Measurements from ENCODE around the gene DNAJC21. TPM values are rescaled to one million over a fixed set of nuclear protein-coding genes. Genes with fewer than 3 reads are reported as not detected.
"Not testable (repeated sequence)": the region's sequence is repeated elsewhere in the genome, so short reads cannot be mapped to it uniquely, and the experiment has no call there.

The DNAJC21 gene
- total RNA-seq, 1 donor from 2014 or later, result 46.2 TPM

GRCh38 chr5:34919077-34919476, 10.3 kb upstream of the DNAJC21 start:
- H3K27me3 Mint-ChIP-seq (ENCODE audit: low read depth), result no peaks in the 10 kb centered on the region
- TF ChIP-seq, protein P1, sequence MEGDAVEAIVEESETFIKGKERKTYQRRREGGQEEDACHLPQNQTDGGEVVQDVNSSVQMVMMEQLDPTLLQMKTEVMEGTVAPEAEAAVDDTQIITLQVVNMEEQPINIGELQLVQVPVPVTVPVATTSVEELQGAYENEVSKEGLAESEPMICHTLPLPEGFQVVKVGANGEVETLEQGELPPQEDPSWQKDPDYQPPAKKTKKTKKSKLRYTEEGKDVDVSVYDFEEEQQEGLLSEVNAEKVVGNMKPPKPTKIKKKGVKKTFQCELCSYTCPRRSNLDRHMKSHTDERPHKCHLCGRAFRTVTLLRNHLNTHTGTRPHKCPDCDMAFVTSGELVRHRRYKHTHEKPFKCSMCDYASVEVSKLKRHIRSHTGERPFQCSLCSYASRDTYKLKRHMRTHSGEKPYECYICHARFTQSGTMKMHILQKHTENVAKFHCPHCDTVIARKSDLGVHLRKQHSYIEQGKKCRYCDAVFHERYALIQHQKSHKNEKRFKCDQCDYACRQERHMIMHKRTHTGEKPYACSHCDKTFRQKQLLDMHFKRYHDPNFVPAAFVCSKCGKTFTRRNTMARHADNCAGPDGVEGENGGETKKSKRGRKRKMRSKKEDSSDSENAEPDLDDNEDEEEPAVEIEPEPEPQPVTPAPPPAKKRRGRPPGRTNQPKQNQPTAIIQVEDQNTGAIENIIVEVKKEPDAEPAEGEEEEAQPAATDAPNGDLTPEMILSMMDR (conservative IDR thresholded peaks at IDR 0.05), result peak; percentile 39
- no peak overlapping the region for H3K27ac Mint-ChIP-seq (ENCODE audit: unreplicated experiment)
- no peak overlapping the region for H3K4me3 Mint-ChIP-seq
- DNase-seq (ENCODE audit: low read depth, low spot score), result no peak
- no peaks in the 10 kb centered on the region for H3K9me3 Mint-ChIP-seq
- H3K4me1 Mint-ChIP-seq, result peaks cover 23% of the 10 kb centered on the region
- peaks cover 9% of the 10 kb centered on the region for H3K36me3 Mint-ChIP-seq (ENCODE audit: low read depth)

DNA sequence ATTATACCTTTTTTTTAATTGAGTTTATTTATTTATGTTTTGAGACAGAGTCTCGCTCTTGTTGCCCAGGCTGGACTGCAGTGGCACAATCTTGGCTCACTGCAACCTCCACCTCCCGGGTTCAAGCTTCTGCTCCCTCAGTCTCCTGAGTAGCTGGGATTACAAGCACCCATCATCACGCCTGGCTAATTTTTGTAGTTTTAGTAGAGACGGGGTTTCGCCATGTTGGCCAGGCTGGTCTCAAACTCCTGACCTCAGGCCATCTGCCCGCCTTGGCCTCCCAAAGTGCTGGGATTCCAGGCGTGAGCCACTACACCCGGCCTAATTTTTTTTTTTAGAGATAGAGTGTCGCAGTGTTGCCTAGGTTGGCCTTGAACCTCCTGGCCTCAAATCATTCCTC, 6.1 kb upstream of the DNAJC21 start:
- H3K27me3 Mint-ChIP-seq (ENCODE audit: low read depth); H3K9me3 Mint-ChIP-seq; H3K4me3 Mint-ChIP-seq; H3K27ac Mint-ChIP-seq (ENCODE audit: unreplicated experiment); H3K4me1 Mint-ChIP-seq; H3K36me3 Mint-ChIP-seq (ENCODE audit: low read depth); DNase-seq (ENCODE audit: low read depth, low spot score): not testable (repeated sequence)

DNA sequence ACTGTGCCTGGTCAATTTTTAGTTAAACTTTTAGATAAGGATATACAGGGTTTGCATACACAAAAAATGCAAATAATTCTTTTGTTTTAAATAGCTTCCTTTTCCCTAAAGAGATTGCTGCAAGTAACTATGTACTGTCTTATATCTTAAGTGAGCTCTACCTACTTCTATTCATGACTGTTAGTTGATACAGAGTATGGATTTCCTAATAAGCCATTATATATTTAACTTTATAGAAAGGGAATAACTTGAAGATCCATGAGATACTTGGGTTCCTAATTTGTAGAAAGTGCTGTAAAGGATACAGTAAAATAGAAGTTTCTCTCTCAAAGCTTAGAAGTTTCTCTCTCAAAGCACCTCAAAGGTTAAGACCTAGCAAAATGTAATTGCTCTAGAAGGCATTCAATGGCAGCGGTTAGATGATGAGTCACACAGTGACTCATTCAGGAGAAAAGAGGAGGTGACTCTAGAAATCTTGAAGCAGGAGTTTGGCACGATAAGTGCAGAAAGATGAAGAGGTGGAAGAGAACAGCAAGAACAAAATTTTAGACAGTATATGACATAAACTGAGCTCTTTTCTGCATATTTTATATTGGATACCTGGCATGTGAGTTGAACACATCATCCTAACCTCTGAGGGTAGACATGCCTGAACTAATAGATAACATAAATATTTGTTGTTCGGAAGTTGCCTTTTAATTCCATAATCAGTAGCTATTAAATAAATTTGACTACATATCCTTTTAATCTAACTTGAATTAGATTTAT, 5.5 kb upstream of the DNAJC21 start:
- Mint-ChIP-seq H3K9me3 (no peaks in the 10 kb centered on the region), H3K4me1 (peaks cover 3% of the 10 kb centered on the region), H3K36me3 (ENCODE audit: low read depth) (peaks cover 8% of the 10 kb centered on the region), H3K27me3 (ENCODE audit: low read depth) (no peaks in the 10 kb centered on the region), H3K4me3 (no peak overlapping the region), H3K27ac (ENCODE audit: unreplicated experiment) (no peak overlapping the region)
- TF ChIP-seq, protein P1 (conservative IDR thresholded peaks at IDR 0.05), result no peak
- DNase-seq (ENCODE audit: low read depth, low spot score), result no peak

DNA sequence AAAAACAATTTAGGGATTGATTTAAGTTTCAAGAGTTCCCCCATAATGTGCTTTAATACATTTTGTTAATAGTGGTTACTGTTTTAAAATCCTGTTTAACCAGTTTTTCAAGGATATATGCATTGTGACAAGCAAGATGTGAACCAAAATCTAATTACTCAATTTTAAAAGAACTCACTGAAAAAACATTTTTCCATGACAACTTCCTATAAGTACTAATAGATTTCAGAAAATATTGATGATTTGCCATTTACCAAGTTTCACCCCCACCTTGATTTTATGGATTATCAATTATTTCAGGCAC, 4.9 kb upstream of the DNAJC21 start:
- DNase-seq (ENCODE audit: low read depth, low spot score), result no peak
- Mint-ChIP-seq H3K4me3 (no peak overlapping the region), H3K27ac (ENCODE audit: unreplicated experiment) (no peak overlapping the region), H3K27me3 (ENCODE audit: low read depth) (peaks cover 3% of the 10 kb centered on the region), H3K4me1 (peaks cover 7% of the 10 kb centered on the region), H3K9me3 (no peaks in the 10 kb centered on the region), H3K36me3 (ENCODE audit: low read depth) (peaks cover 8% of the 10 kb centered on the region)
- TF ChIP-seq, protein P1 (conservative IDR thresholded peaks at IDR 0.05), result no peak

- Mint-ChIP-seq H3K36me3 (ENCODE audit: low read depth) (peaks cover 6% of the 10 kb centered on the region), H3K27me3 (ENCODE audit: low read depth) (peaks cover 3% of the 10 kb centered on the region), H3K9me3 (no peaks in the 10 kb centered on the region), H3K27ac (ENCODE audit: unreplicated experiment) (no peak overlapping the region), H3K4me3 (peak overlapping the region; percentile 49), H3K4me1 (peaks cover 20% of the 10 kb centered on the region)
- TF ChIP-seq, protein P1 (conservative IDR thresholded peaks at IDR 0.05), result no peak
- no peak for DNase-seq (ENCODE audit: low read depth, low spot score)
Measured at GRCh38 chr5:34926318-34926888, 3.0 kb upstream of the DNAJC21 start.

GRCh38 chr5:34927785-34928184, 1.6 kb upstream of the DNAJC21 start:
- H3K4me1 Mint-ChIP-seq, result peaks cover 25% of the 10 kb centered on the region
- TF ChIP-seq, protein P1 (conservative IDR thresholded peaks at IDR 0.05), result no peak
- H3K9me3 Mint-ChIP-seq, result no peaks in the 10 kb centered on the region
- peaks cover 3% of the 10 kb centered on the region for H3K27me3 Mint-ChIP-seq (ENCODE audit: low read depth)
- H3K36me3 Mint-ChIP-seq (ENCODE audit: low read depth), result peaks cover 5% of the 10 kb centered on the region
- peak overlapping the region; percentile 51 for H3K4me3 Mint-ChIP-seq
- H3K27ac Mint-ChIP-seq (ENCODE audit: unreplicated experiment), result no peak overlapping the region
- no peak for DNase-seq (ENCODE audit: low read depth, low spot score)

All from neural crest cell (in vitro differentiated cells).